Placental pericyte (primary cell): ENCODE measurements around the gene EMILIN3. TPM values are rescaled to one million over a fixed set of nuclear protein-coding genes. Genes with fewer than 3 reads are reported as not detected.

Experiments
- total RNA-seq: library from RNA; depleted of rRNA; stranded (reverse); fragments of >200 nt; gene quantifications from 2 replicates; pipeline ENCODE4 v1.2.3, GENCODE V29; 2012

The EMILIN3 gene
- under 0.01 TPM in 1 of 2 replicates, not detected in the other for total RNA-seq

DNA sequence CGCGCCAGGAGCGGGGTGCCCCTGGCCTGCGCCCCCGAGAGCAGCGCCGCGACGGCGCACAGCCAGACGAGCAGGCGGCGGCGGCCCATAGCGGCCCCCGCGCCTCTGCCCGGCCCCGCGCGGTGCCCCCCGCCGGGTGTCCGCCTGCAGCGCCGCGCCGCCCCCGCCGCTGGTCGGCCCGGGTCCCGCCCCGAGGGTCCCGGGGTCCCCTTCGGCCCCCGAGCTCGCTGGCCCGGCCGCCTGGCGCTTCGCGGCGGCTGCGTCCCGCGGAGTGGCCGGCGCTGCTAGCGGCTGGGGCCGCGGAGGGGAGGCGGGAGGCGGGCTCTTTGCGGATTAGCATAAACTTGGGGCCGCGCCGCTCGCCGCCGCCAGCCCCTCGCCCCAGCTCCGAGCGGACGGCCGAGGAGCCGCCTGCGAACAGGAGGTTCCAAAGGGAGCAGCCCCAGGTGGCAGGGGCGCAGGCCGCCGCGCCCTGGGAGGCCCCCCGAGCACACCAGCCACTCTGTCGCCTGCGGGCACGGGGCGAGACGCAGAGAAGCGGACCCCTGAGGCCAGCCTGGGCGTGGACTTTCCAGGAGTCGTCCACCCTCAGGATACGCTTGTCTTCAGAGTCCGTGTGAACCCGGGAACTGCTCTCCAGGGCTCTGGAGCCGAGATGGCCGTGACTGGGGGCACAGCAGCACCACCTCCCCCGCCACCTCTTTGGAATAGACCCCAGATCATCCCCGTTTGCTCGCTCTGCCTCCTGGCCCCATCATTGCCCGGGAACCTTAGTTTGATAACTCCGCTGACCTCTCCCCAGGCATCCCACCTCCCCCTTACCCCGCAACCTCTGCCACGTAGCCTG lies at the start of gene EMILIN3:
TSS of gene EMILIN3 (minus strand) at position 273 of the 847 bp plus-strand sequence. CDS start at position 89, 184 bp downstream.

GRCh38 chr20:41340327-41341055 lies 26.1 kb downstream of the EMILIN3 start, which contains the start of gene LPIN3:
LPIN3 (plus strand) TSS chr20:41340821; CDS start chr20:41345804, 4,983 bp downstream.

DNA sequence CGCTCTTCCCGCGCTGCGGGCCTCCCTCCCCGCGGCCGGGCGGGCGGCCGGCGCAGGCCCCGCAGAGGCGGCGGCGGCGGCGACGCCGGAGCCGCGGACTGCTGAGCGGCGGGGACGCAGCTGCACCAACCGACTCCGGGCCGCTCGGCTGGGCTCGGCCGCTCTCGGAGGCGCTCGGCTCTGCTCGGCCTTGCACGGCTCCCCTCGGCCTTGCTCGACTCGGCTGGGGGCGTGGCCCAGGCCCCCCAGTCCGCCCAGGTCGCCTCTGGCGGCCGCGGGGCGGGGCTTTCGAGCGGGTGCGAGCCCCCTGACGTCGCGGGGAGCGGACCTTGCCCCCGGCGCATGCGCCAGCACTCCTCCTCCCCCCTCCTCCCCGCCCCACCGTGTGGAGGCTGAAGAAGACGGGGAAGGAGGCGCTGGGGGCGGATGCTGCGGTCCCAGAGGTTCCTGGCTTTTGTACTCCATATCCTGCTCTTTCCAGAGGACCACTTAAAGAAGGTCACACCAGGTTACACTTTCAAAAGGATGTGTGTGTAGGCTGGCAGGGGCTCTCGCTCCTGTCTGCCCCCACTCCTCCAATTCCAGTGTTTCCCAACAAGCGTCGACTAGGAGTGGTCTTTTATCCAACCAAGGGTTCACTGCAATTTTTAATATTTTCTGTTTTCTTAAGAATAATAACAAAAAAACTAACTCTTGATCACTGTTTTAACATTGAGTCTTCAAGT lies 48.9 kb downstream of the EMILIN3 start, which contains the start of gene ZHX3:
TSS of gene ZHX3 (minus strand) at position 186 of the 725 bp plus-strand sequence. CDS start 112,815 bp downstream, outside the sequence.

Other genes with a start within 250 kb of the EMILIN3 start
- 59.5 and 81.0 TPM in 2 replicates for gene PLCG1, start 229.3 kb downstream of the EMILIN3 start, total RNA-seq
- gene ZHX3, start 49.1 kb downstream of the EMILIN3 start, total RNA-seq, result 9.0 and 38.4 TPM in 2 replicates
- 5.5 and 7.7 TPM in 2 replicates for gene LPIN3, start 26.0 kb downstream of the EMILIN3 start, total RNA-seq